HEK293T (cell line): ENCODE measurements around the gene ZNF236.

Experiments used
- CTCF ChIA-PET: fragments of 350-600 bp; formaldehyde crosslinking; extraction: SDS; loops from one replicate; lab custom pipeline; 2021; ENCODE audit warnings: antibody characterized with exemption, inconsistent platforms; lab: Yijun Ruan, JAX
- POLR2A ChIA-PET: fragments of 350-600 bp; formaldehyde crosslinking; extraction: SDS; loops from one replicate; lab custom pipeline; 2020; ENCODE audit warnings: antibody characterized with exemption, inconsistent platforms; lab: Yijun Ruan, JAX
- DNase-seq: peaks from one replicate; pipeline ENCODE4 v3.0.0; 2012; ENCODE audit warnings: mixed read lengths; ENCODE audit errors: extremely low spot score
- ARNT ChIP-seq: fragments of 450-650 bp; IDR thresholded peaks from 2 replicates; pipeline ENCODE4 v1.6.1; 2017; ENCODE audit warnings: mild to moderate bottlenecking
- BHLHE40 ChIP-seq: fragments of 450-650 bp; IDR thresholded peaks from 2 replicates; pipeline ENCODE4 v1.6.1; 2016; ENCODE audit warnings: mild to moderate bottlenecking, moderate library complexity, borderline replicate concordance
- CTBP1 ChIP-seq: fragments of 450-650 bp; IDR thresholded peaks from 2 replicates; pipeline ENCODE4 v1.6.1; 2016; ENCODE audit warnings: borderline replicate concordance
- ELF4 ChIP-seq: fragments of 450-650 bp; IDR thresholded peaks from 2 replicates; pipeline ENCODE4 v1.6.1; 2017; ENCODE audit warnings: antibody characterized with exemption
- FOXA1 ChIP-seq: fragments of 450-650 bp; IDR thresholded peaks from 2 replicates; pipeline ENCODE4 v1.6.1; 2016; ENCODE audit warnings: mild to moderate bottlenecking
- FOXK2 ChIP-seq: fragments of 450-650 bp; IDR thresholded peaks from 2 replicates; pipeline ENCODE4 v1.6.1; 2016; ENCODE audit warnings: mild to moderate bottlenecking
- FOXM1 ChIP-seq: fragments of 450-650 bp; IDR thresholded peaks from 2 replicates; pipeline ENCODE4 v1.6.1; 2017; ENCODE audit warnings: mild to moderate bottlenecking, borderline replicate concordance
- HDGF ChIP-seq: fragments of 450-650 bp; IDR thresholded peaks from 2 replicates; pipeline ENCODE4 v1.6.1; 2017; ENCODE audit warnings: antibody characterized with exemption, borderline replicate concordance
- L3MBTL2 ChIP-seq: fragments of 450-650 bp; conservative IDR thresholded peaks from 2 replicates; pipeline ENCODE4 v1.6.1; 2016; ENCODE audit warnings: mild to moderate bottlenecking
- LEF1 ChIP-seq: fragments of 450-650 bp; IDR thresholded peaks from 2 replicates; pipeline ENCODE4 v1.6.1; 2017; ENCODE audit warnings: mild to moderate bottlenecking, borderline replicate concordance
- NFRKB ChIP-seq: fragments of 450-650 bp; IDR thresholded peaks from 2 replicates; pipeline ENCODE4 v1.6.1; 2016; ENCODE audit warnings: mild to moderate bottlenecking, moderate library complexity
- PKNOX1 ChIP-seq: fragments of 450-650 bp; IDR thresholded peaks from 2 replicates; pipeline ENCODE4 v1.6.1; 2016
- SP1 ChIP-seq: fragments of 450-650 bp; IDR thresholded peaks from 2 replicates; pipeline ENCODE4 v1.6.1; 2017
- SUZ12 ChIP-seq: fragments of 450-650 bp; IDR thresholded peaks from 2 replicates; pipeline ENCODE4 v1.6.1; 2016; ENCODE audit warnings: mild to moderate bottlenecking
- TARDBP ChIP-seq: fragments of 450-650 bp; IDR thresholded peaks from 2 replicates; pipeline ENCODE4 v1.6.1; 2016
- ZNF384 ChIP-seq: fragments of 450-650 bp; IDR thresholded peaks from 2 replicates; pipeline ENCODE4 v1.6.1; 2016

The ZNF236 gene

GRCh38 chr18:76979111-76979751 is 156.9 kb downstream of the ZNF236 start:
- DNase-seq = no peak
- CTCF ChIA-PET = no interaction called here
- POLR2A ChIA-PET = no interaction called here
- TF ChIP-seq PKNOX1 (no peak), LEF1 (no peak), L3MBTL2 (no peak), TARDBP (no peak), SP1 (no peak), BHLHE40 (no peak), SUZ12 (no peak), FOXM1 (no peak), CTBP1 (no peak), FOXA1 (no peak), NFRKB (no peak), ZNF384 (no peak), ELF4 (no peak), FOXK2 (no peak), ARNT (no peak), HDGF (no peak)

- POLR2A ChIA-PET = no interaction called here
Observed at GRCh38 chr18:76979906-76980305, 157.5 kb downstream of the ZNF236 start.

GRCh38 chr18:76980663-76981395 is 158.5 kb downstream of the ZNF236 start:
- CTCF ChIA-PET = no interaction called here
- DNase-seq = no peak
- no peak for TF ChIP-seq PKNOX1
- no peak for TF ChIP-seq ZNF384
- TF ChIP-seq BHLHE40 = no peak
- TF ChIP-seq FOXA1 = no peak
- TF ChIP-seq FOXK2 = no peak
- TF ChIP-seq LEF1 = no peak
- TF ChIP-seq L3MBTL2 = no peak
- TF ChIP-seq ELF4 = no peak
- no peak for TF ChIP-seq CTBP1
- no peak for TF ChIP-seq SUZ12
- no peak for TF ChIP-seq HDGF
- no peak for TF ChIP-seq ARNT
- TF ChIP-seq NFRKB = no peak
- TF ChIP-seq FOXM1 = no peak
- POLR2A ChIA-PET = no interaction called here

More at GRCh38 chr18:76979906-76980305, 157.5 kb downstream of the ZNF236 start:
- no peak for TF ChIP-seq SP1
- no peak for TF ChIP-seq FOXK2
- TF ChIP-seq FOXA1 = no peak
- TF ChIP-seq TARDBP = no peak
- no peak for TF ChIP-seq SUZ12
- no peak for TF ChIP-seq ZNF384
- TF ChIP-seq ARNT = no peak
- TF ChIP-seq CTBP1 = no peak
- TF ChIP-seq LEF1 = no peak
- no peak for TF ChIP-seq ELF4
- TF ChIP-seq FOXM1 = no peak
- no peak for TF ChIP-seq NFRKB
- TF ChIP-seq L3MBTL2 = no peak
- no peak for TF ChIP-seq HDGF
- TF ChIP-seq PKNOX1 = no peak
- TF ChIP-seq BHLHE40 = no peak
- DNase-seq = no peak
- CTCF ChIA-PET = no interaction called here

GRCh38 chr18:76981396-76981968 is 159.1 kb downstream of the ZNF236 start:
- TF ChIP-seq SUZ12 = no peak
- no peak for TF ChIP-seq LEF1
- TF ChIP-seq L3MBTL2 = no peak
- no peak for TF ChIP-seq ARNT
- TF ChIP-seq HDGF = no peak
- TF ChIP-seq TARDBP = no peak
- TF ChIP-seq PKNOX1 = no peak
- no peak for TF ChIP-seq BHLHE40
- no peak for TF ChIP-seq CTBP1
- TF ChIP-seq FOXM1 = no peak
- POLR2A ChIA-PET = no interaction called here
- no peak for DNase-seq
- CTCF ChIA-PET = no interaction called here

GRCh38 chr18:76982038-76982437 is 159.7 kb downstream of the ZNF236 start:
- ChIA-PET POLR2A (no interaction called here), CTCF (interaction anchor here (0.6 kb wide), 1 partner anchor 136 kb away, joined by 3 read pairs; no protein-coding TSS in a partner anchor)
- DNase-seq = no peak
- TF ChIP-seq FOXM1 = no peak
- TF ChIP-seq NFRKB = no peak
- TF ChIP-seq SP1 = no peak
- TF ChIP-seq FOXA1 = no peak
- TF ChIP-seq ELF4 = no peak
- TF ChIP-seq ARNT = no peak
- no peak for TF ChIP-seq FOXK2
- TF ChIP-seq CTBP1 = no peak
- TF ChIP-seq L3MBTL2 = no peak
- TF ChIP-seq SUZ12 = no peak
- TF ChIP-seq HDGF = no peak
- no peak for TF ChIP-seq ZNF384
- TF ChIP-seq TARDBP = no peak
- no peak for TF ChIP-seq LEF1
